NB4 (cell line): Measurements from ENCODE around the gene DNAJC7.

Source experiments
- DNase-seq: peaks from one replicate; pipeline ENCODE4 v3.0.0; 2010; ENCODE audit warnings: low read depth
- H3K4me3 ChIP-seq: one replicate; pipeline ENCODE4 v1.5.1; 2011; ENCODE audit warnings: mild to moderate bottlenecking, low read depth, low read length, moderate library complexity
- CTCF ChIP-seq: IDR thresholded peaks from one replicate; pipeline ENCODE4 v1.5.1; 2012; ENCODE audit warnings: low read depth, low read length
- MAX ChIP-seq: IDR thresholded peaks from 2 replicates; pipeline ENCODE4 v1.6.1; 2011; ENCODE audit warnings: low read depth, low read length
- MYC ChIP-seq: IDR thresholded peaks from 2 replicates; pipeline ENCODE4 v1.6.1; 2011; ENCODE audit warnings: low read depth, low read length
- POLR2A ChIP-seq: IDR thresholded peaks from 2 replicates; pipeline ENCODE4 v1.6.1; 2011; ENCODE audit warnings: mild to moderate bottlenecking; ENCODE audit not compliant: insufficient read length; ENCODE audit errors: extremely low read depth

The DNAJC7 gene

GRCh38 chr17:41976142-41976768 lies 41.0 kb downstream of the DNAJC7 start:
- DNase-seq, result no peak
- TF ChIP-seq MAX (no peak), POLR2A (no peak), CTCF (no peak), MYC (no peak)
- no peak overlapping the region for H3K4me3 ChIP-seq

GRCh38 chr17:41975099-41976083 lies 41.8 kb downstream of the DNAJC7 start:
- TF ChIP-seq MAX, result no peak
- no peak for TF ChIP-seq CTCF
- TF ChIP-seq MYC, result no peak
- no peak for TF ChIP-seq POLR2A
- no peak for DNase-seq
- H3K4me3 ChIP-seq, result no peak overlapping the region

GRCh38 chr17:41974658-41975057 lies 42.6 kb downstream of the DNAJC7 start:
- H3K4me3 ChIP-seq, result no peak overlapping the region
- DNase-seq, result no peak
- TF ChIP-seq MAX, result no peak
- no peak for TF ChIP-seq POLR2A
- TF ChIP-seq MYC, result no peak
- TF ChIP-seq CTCF, result no peak

- TF ChIP-seq MYC, result no peak
- no peak for DNase-seq
- no peak overlapping the region for H3K4me3 ChIP-seq
These were observed 43.2 kb downstream of the DNAJC7 start for GRCh38 chr17:41974031-41974430.

GRCh38 chr17:41973408-41973811 lies 43.8 kb downstream of the DNAJC7 start:
- DNase-seq, result no peak
- H3K4me3 ChIP-seq, result no peak overlapping the region
- peak; percentile 13 for TF ChIP-seq POLR2A
- TF ChIP-seq MYC, result no peak
- TF ChIP-seq CTCF, result no peak
- no peak for TF ChIP-seq MAX
